GM21737 (cell line): Measurements from ENCODE around the gene C1orf198.
A peak's percentile ranks its signal among the peaks of the same experiment; 100 is the strongest.

Experiments used
- ATAC-seq: cut with Tn5 transposase; IDR thresholded peaks from one replicate; pipeline ENCODE4 v1.9.1; 2021; ENCODE audit warnings: mild to moderate bottlenecking, moderate library complexity; ENCODE audit not compliant: unreplicated experiment

The C1orf198 gene, protein sequence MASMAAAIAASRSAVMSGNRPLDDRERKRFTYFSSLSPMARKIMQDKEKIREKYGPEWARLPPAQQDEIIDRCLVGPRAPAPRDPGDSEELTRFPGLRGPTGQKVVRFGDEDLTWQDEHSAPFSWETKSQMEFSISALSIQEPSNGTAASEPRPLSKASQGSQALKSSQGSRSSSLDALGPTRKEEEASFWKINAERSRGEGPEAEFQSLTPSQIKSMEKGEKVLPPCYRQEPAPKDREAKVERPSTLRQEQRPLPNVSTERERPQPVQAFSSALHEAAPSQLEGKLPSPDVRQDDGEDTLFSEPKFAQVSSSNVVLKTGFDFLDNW

DNA sequence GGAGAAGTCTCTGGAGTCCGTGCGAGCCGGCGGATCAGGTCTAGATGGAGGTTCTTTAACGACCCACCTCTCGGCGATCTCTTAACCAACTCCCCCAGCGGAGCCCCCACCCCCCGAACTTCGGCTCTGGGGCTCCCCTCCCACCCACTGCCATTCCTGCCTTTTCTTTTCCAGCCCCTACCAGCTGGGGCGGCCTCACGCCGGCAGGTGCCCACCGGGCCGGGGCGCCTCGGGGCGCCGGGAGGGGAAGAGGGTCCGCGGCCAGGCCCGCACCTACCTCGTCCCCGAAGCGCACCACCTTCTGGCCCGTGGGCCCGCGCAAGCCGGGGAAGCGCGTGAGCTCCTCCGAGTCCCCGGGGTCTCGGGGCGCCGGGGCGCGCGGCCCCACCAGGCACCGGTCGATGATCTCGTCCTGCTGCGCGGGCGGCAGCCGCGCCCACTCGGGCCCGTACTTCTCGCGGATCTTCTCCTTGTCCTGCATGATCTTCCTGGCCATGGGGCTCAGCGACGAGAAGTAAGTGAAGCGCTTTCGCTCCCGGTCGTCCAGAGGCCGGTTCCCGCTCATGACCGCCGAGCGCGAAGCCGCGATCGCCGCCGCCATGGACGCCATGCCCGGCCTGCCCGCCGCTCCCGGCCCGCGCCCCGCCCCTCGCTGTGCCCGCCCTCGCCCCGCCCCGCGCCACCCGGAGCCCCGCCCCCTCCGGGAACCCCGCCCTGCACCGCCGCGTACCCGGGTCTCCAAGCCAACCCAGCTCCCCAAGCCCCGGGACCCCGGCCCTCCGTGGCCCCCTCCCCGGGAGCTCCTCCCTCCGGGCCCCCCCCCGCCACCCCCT is at the start of gene C1orf198:
C1orf198 (minus strand) TSS at position 619 of the 833 bp plus-strand sequence; CDS start at position 610, 9 bp downstream.
- peak; percentile 94 for ATAC-seq

DNA sequence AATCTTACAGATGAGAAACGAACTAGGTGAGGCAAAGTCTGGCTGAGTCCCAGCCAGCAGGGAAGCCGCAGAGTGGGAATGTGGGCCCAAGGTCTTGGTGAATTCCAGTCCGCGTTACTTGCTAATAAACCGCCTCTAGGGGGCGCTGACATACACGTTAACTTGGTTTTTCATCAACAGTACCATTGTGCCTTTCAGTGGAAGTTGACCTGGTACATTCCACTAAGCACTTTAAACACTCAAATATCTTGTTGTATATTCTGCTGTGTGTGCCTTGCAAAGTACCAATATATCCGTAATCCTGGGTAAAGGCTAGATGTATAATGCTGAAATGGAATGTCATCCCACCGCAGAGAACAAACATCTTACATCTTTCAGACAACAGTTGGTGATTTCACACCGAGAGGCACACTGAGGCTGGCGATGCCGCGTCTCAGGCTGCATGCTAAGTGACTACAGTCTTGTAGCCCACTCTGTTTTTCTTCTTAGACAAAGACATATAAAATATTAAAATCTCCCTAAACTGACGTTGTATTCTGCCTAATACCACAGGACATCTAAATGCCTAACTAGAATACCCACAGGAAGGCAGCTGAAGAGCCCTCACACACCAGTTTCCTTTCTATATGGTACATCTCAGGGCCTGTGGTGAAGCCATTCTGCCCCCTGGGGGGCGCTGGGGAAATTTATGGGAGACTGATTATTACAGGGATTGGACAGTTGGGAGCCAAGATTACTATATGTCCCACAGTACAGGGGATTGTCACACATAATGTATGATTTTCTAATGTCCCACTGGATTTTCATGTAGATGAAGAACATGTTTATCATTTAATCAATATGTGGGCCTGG is 49.2 kb upstream of the C1orf198 start:
- ATAC-seq, result no peak

DNA sequence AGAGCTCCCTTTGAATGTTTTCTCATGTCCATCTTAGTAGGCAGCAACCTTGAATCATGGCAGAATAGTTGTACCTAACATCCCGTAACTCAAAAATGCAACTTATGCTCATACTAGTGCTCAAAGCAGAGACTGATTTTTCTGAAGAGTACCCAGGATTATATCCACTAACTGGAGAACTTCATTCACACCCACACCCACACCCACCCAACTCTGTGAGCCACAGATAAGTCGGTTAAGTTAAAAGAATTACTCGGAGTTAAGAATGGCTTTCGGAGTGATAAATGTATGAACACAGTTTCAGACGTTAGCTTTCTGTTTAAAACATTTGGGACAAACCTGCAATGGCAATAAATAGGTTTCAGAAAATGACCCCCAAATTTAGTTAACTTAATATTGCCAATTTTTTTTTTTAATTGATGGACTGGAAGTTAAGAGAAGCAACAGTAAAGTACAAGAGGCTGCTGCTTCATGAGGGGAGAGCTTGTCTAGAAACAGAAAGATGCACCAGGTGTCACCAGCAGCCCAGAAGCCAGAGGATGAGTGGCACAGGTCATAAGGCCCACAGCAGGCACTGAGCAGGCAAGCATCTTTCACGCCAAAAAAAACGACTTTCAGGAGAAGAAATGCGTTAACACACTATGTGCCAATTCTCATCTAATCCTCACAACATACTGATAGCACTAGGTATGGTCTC is 48.4 kb upstream of the C1orf198 start:
- ATAC-seq, result no peak

DNA sequence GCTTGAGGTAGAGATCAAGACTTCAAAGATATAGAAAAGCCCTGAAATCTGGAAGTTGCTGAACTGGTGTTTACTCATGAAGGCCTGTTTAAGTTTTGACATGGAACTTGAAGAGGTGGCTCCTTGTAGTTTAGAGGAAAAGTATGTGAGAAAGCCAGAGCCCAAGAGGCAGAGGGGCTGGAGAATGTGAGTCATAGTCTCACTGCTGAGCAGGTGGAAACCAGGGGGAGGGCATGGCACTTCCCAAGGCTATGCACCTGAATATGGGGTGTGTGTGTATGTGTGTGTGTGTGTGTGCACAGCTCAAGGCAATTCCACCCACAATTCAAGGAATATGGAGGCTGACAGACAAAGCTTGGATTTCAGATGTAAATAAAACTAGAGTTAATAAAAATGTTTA is 46.8 kb upstream of the C1orf198 start:
- no peak for ATAC-seq

DNA sequence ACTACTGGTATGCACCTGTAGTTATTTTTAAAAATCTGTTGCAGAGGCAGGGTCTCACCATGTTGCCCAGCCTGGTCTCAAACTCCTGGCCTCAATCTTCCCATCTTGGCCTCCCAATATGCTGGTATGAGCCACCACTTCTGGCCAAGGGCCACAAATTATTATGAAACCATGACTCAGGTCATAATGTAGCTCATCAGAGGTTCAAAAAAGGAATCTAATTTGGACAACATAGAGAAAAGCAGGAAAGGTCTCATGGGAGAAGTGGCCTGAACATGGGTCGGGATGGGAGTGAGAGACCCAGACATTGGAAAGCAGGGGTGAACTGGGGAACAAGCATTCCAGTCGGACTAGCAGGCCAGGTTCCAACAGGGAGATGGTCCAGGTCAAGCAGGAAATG is 45.2 kb upstream of the C1orf198 start:
- no peak for ATAC-seq

DNA sequence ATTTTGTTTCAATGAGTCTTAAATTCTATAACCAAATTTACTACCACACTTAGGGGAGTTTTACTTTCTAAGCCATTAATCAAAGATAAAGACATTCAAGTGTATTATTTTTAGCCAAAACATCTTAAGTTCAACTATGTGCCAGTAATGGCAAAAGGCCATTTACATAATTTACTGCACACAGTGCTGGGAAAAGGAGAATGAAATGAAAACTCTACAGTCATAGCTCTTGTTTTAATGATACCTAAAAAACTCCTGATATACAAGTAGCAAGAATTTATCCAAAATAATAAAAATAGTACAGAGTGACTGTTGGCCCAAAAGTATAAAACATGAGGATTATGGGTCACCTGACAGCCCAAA is 42.4 kb upstream of the C1orf198 start:
- no peak for ATAC-seq

DNA sequence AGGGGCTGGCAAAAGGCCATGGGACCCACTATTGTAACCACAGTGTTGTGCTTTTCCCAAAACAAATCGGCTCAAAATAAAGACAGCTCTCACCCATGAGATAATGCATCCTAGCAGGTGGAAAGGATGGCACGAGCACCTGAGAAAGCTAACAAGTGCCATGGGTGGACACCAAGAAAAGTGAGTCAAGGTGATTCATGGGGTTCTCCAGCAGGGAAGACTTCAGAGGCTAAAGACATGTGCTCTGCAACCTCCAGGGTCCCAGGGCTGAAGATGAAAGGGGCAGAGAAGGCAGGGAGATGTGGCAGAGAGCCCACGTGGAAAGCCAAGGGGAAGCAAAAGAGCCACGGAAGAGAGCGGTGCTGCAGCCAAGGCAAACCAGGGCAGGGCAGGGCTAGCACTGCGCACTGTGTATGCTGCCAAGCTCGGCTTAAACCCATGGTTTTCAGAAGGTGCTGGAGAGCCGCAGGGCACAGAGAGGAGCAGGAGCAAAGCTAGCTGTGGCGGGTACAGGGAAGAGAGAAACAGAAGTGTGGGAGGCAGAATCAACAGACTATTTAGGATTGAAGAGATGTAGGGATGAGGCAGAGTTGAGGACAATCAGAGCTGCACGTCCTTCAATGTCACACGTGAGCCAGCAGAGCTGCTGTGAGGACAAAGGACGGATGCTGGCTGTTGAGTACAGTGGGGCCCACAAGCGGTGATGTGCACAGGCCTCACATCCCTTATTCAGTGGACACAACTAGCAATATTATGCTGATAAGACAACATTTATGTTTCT is 41.8 kb upstream of the C1orf198 start:
- no peak for ATAC-seq

DNA sequence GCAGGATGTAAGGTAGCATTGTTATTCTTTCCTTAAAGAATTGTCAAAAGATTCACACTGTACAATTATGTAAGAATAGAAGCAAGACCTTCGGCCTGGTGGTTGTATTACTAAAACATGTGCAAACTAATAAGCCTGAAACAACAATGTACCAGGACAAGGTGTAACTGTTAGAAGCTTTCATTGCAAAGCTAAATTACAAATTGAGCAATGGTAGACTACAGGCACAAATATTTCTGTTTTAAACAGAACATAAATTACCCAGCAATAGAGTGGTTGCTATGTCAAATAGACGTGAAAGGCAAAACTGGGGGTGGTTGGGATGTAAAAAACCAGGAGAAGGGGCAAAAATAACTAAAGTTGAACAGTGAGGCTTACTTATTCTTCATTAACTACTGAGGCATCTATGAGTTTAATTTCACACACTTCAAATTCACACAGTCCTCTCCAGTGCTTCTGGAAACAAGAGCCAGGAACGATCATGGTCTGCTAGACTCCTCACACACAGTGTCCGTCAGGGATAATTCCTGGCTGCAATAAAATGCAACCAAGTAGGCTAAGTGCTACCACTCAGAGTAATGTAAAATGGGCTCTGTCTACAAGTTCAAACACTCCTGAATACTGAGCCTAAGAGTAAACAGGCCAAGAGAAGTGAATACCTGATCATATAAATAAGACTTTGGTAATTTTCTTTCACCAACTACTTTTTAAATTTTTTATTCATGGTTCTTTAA is 39.3 kb upstream of the C1orf198 start:
- no peak for ATAC-seq

DNA sequence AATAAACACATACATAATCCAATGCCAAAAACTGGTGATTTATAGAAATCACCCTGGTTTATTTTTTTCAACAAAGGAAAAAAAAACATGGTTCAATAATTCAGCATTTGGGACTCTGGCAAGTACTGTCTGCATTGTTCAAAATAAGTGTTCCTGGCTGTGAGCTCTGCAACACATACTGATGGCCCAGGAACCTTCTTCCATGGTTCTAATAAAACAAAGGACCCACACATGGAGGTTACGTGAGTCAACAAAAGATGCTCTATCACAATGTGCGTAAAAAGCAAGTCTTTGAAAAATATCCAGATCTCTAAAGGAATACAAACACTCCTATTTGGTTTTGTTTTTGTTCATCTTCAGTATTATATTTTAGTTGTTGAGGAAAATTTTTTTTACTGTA is 37.9 kb upstream of the C1orf198 start:
- ATAC-seq, result no peak

DNA sequence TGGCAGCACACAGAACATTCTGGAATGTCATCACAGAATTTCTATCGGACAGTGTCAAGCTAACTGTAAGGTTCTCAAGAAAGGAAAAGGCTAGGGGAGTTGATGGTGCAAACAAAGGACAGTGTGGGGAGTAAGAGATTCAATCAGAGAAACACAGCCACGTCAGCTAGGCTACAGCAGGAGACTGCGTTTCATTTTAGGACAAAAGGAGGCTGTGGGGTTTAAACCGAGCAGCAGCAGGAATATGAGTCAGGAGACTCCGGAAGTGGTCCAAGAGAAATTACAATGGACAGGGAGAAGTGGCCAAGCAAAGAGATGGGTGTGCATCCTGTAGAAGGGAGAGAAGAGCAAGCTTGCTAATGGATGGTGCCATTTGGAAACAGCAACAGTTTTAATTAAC is 37.4 kb upstream of the C1orf198 start:
- no peak for ATAC-seq

DNA sequence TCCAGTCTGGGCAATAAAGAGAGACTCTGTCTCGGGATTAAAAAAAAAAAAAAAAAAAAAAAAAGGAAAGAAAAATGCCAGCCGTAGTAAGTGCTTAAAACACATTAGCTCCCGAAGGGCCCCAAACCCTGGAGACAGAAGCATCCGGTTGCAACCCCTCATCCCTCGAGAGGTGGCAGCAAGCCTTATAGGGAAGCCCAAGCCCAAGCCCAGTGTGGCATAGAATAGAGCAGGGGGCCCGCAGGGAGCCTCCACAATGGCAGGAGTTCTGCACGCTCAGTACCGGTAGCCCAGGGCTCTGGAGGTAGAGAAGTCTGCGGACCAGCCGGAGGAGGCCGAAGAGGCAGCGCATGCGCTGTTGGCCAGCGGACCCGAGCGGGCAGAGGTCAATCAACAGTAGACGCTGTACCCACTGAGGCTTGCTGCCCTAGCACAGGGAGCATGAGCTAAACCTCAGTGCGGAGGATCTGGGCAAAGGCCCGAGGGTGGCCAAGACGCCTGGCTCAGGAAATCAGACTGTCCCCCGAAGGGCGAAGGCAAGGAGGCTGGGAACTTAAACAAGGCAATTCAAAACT is 34.1 kb upstream of the C1orf198 start:
- no peak for ATAC-seq

DNA sequence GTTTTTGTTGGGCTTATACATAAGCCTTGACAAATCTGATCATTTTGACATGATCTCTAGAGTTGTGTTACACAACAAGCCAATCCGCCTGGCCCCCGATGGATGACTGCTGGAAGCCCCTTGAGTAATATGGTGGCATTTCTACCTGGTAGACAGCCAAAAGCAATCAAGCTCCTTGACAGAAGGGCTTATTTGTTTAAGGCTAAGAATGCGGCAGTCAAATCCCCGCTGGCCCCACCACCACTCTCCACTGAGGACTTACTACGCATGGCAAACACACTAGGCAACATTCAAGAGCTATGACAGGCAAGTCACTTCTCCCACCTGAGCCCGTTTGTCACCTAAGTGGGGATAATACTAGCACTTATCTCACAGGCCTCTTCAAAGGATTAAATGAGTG is 33.4 kb upstream of the C1orf198 start:
- ATAC-seq, result no peak

DNA sequence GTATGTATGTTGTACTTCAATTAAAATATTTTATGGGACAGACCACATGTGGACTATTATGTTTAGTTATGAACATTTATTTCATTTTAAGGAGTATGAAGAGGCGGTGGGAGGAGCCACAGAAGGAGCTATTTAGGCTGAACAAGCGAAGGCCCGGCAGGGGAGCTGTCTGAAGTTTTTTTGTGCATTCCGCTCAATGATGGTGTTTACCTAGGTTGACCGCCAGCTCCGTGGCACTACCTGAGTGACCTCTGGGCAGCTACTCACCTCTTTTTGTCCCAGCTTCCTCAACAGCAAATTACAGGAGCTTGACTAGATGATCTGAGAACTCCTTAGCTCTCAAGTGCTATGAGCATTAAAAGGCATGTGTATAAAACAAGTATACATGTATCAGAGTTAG is 32.7 kb upstream of the C1orf198 start:
- ATAC-seq, result no peak

DNA sequence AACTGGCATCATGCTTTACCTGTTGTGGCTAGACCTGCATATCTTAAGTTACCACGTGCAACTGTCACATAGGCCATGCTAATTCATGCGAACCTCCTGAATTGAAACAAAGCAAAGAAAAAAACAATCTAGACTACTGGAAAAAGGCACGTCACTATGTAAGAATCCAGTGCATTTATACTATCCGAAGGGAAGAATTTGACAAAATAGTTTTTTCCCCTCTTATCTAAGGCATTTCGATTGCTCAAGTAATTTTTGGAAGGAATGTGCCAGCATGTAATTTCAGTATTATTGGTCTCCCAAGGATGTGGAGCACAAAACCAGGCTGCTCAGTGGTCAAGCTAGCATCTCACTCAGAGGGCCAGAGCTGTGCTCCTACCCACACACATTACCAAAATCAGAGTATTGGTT is 31.5 kb upstream of the C1orf198 start:
- no peak for ATAC-seq

DNA sequence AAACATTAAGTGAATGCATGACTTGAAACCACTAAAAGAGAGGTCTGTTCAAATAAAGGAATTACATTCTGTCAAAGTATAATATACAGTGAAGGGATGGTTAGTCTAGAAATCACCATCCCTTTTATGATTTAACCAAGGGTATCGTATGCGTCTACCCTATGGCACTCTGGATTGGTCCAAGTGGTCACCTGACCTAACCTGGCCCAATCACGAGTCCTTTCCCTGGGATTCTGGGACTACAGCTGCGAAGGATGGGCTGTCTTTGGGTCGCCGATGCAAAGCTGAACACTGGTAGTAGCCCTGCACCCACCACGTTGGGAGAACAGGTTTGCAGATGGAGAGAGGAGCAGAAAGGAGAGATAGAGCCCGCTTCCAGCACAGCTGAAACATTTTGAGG is 30.4 kb upstream of the C1orf198 start:
- ATAC-seq, result no peak

DNA sequence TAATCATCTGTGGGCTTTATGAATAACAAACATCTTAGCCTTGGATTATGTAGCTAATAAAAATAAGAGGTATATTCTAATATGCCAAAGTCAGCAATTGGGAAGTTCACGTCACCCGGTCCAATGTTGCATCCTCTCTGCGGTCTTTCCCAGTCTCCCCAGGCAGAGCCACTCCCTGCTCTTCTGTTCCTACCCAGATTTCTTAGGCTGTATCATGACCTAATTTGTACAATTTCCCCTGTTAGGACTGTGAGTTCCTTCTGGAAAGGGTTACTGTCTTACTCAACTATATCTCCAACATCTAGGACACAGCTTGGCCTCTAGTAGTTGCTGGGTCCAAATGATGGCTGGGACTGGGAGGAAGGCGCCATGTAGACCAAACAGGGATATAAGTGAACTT is 29.8 kb upstream of the C1orf198 start:
- ATAC-seq, result no peak

DNA sequence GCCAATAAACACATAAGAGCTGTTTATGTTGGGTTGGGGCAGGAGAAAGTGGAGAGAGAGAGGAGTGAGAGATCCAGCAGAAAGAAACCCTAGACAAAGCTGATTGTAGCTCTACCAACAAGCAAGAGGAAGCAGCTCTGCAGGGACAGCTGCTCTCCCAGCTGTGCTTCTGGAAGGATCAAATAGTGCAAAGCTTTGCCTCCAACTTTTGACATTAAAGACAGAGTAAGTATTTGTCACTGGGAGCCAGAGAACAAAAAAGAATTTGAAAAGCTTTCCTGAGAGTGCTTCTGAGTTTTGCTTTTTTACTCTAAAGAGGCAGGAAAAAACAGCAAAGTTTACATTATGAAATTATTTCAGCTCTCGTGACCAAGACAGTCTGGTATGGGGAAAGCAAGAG is 28.5 kb upstream of the C1orf198 start:
- no peak for ATAC-seq

DNA sequence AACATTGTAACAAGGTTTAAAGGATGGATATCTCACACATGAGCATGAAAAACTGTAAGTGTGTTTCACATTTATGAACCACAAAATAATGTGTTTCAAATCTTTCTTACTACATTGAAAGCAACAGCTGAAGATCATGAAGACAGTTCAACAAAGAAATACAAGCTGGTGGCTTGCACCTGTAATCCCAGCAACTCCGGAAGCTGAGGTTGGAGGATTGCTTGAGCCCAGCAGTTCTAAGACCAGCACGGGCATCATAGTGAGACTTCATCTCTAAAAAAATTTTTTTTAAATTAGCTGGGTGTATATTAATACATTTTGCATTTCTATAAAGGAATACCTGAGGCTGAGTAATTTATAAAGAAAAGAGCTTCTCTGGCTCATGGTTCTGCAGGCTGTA is 27.1 kb upstream of the C1orf198 start:
- no peak for ATAC-seq

DNA sequence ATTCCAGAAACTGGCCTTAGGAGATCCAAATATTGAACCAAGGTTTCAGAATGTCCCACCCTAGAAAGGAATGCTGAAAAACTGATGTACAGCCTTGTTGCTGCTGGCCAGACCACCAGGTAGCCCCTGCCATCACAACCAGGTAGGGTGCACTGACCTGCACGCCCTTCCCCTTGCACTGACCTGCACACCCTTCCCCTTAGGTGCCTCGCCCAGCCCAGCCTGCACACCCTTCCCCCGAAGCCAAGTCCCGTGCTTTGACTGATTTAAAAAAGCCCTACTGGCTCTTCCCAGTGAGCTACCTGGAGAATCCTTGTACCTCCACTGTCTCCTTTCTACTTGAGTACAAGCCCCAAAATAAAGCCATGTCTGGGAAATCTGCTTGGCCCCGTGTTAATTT is 26.3 kb upstream of the C1orf198 start:
- ATAC-seq, result no peak
